GM12878 (cell line): Measurements from ENCODE around the gene C1QL4. TPM values are rescaled to one million over a fixed set of nuclear protein-coding genes. Genes with fewer than 3 reads are reported as not detected.

Experiments used
- ATAC-seq: fragments of 200-7000 bp; cut with Tn5 transposase; 3 replicates; pipeline ENCODE4 v1.9.1; 2020; ENCODE audit warnings: mild to moderate bottlenecking, moderate library complexity
- BruUV-seq: library from RNA; stranded (reverse); fragments of 400-500 nt; replicated peaks from 2 replicates; lab custom pipeline; 2021; lab: Mats Ljungman, UMichigan
- CTCF ChIA-PET: fragments of 300-600 bp; sonication (Branson Sonifier 250); formaldehyde crosslinking; extraction: SDS; loops from one replicate; lab custom pipeline; 2021; ENCODE audit warnings: inconsistent platforms; lab: Yijun Ruan, JAX
- POLR2A ChIA-PET: fragments of 350-600 bp; formaldehyde crosslinking; extraction: SDS; loops from one replicate; lab custom pipeline; 2021; ENCODE audit warnings: inconsistent platforms; lab: Charles Lee
- RAD21 ChIA-PET: fragments of 300-600 bp; sonication (Branson Sonifier 250); formaldehyde crosslinking; loops from one replicate; lab custom pipeline; 2023; ENCODE audit warnings: antibody characterized with exemption; ENCODE audit not compliant: unreplicated experiment; lab: Charles Lee
- SMC1A ChIA-PET: fragments of 300-600 bp; sonication (Branson Sonifier 250); formaldehyde crosslinking; loops from one replicate; lab custom pipeline; 2023; ENCODE audit not compliant: unreplicated experiment, uncharacterized antibody; lab: Charles Lee
- DNase-seq: peaks from one replicate; pipeline ENCODE4 v3.0.0-alpha.2; 2011; ENCODE audit warnings: low read depth, low spot score
- FAIRE-seq: peaks from 3 replicates; lab custom pipeline; 2011; peaks lifted over from hg19 to GRCh38; lab: Jason Lieb, UNC
- H2AFZ ChIP-seq: 2 replicates; pipeline ENCODE4 v1.6.0; 2011; ENCODE audit warnings: low read depth, low read length, control low read depth; ENCODE audit not compliant: control insufficient read depth
- H3K27ac ChIP-seq: 2 replicates; pipeline ENCODE4 v1.5.1; 2011; ENCODE audit warnings: control low read depth; ENCODE audit not compliant: control insufficient read depth, insufficient read depth
- H3K27me3 ChIP-seq, 2 experiments: replicated peaks in 1 of 2; 2 replicates each; pipeline versions ENCODE4 v1.6.0 to v1.6.1; 2011; ENCODE audit warnings: low read length in 1 of 2; ENCODE audit not compliant: control insufficient read depth in 2 of 2, insufficient read depth in 2 of 2
- H3K36me3 ChIP-seq, 2 experiments: 2 replicates each; pipeline ENCODE4 v1.5.1; 2011; ENCODE audit warnings: low read length in 1 of 2; ENCODE audit not compliant: control insufficient read depth in 2 of 2, insufficient read depth in 2 of 2
- H3K4me1 ChIP-seq: 2 replicates; pipeline ENCODE4 v1.6.1; 2011; ENCODE audit warnings: mild to moderate bottlenecking, low read length, moderate library complexity, mixed read lengths; ENCODE audit not compliant: control insufficient read depth, insufficient read depth
- H3K4me2 ChIP-seq: 2 replicates; pipeline ENCODE4 v1.6.0; 2011; ENCODE audit warnings: control low read depth; ENCODE audit not compliant: control insufficient read depth, insufficient read depth
- H3K4me3 ChIP-seq: fragments of 200-600 bp; sonication (generic); 2 replicates; pipeline ENCODE4 v1.5.1; 2016
- H3K79me2 ChIP-seq: 2 replicates; pipeline ENCODE4 v1.6.0; 2011; ENCODE audit warnings: low read length; ENCODE audit not compliant: control insufficient read depth, insufficient read depth
- H3K9ac ChIP-seq: 2 replicates; pipeline ENCODE4 v1.8.0; 2011; ENCODE audit warnings: low read length, control low read depth, mixed read lengths; ENCODE audit not compliant: control insufficient read depth, insufficient read depth
- H3K9me3 ChIP-seq: replicated peaks from 3 replicates; pipeline ENCODE4 v1.5.1; 2011; ENCODE audit warnings: mild to moderate bottlenecking, low read length; ENCODE audit not compliant: control insufficient read depth, insufficient read depth
- H4K20me1 ChIP-seq: 2 replicates; pipeline ENCODE4 v1.6.0; 2011; ENCODE audit not compliant: control insufficient read depth, insufficient read depth
- SIN3A ChIP-seq: IDR thresholded peaks from 2 replicates; pipeline ENCODE4 v1.6.1; 2012; ENCODE audit warnings: low read depth, low read length, improper control_type of control experiment
- SMAD1 ChIP-seq: fragments of 450-650 bp; IDR thresholded peaks from 2 replicates; pipeline ENCODE4 v1.6.1; 2018; ENCODE audit warnings: mild to moderate bottlenecking, low read depth; ENCODE audit not compliant: partially characterized antibody
- SMAD5 ChIP-seq: IDR thresholded peaks from 2 replicates; pipeline ENCODE4 v1.6.1; 2016; ENCODE audit warnings: antibody characterized with exemption, low read depth
- SMC3 ChIP-seq: IDR thresholded peaks from 2 replicates; pipeline ENCODE4 v1.6.1; 2011; ENCODE audit warnings: low read length, improper control_type of control experiment, borderline replicate concordance
- TAF1 ChIP-seq: IDR thresholded peaks from 2 replicates; pipeline ENCODE4 v1.6.1; 2011; ENCODE audit warnings: mild to moderate bottlenecking, low read depth, low read length, borderline replicate concordance
- ZBTB40 ChIP-seq: fragments of 450-650 bp; IDR thresholded peaks from 2 replicates; pipeline ENCODE4 v1.6.1; 2016; ENCODE audit warnings: mild to moderate bottlenecking, moderate library complexity, borderline replicate concordance
- ZZZ3 ChIP-seq: IDR thresholded peaks from 2 replicates; pipeline ENCODE4 v1.6.1; 2011; ENCODE audit warnings: low read depth; ENCODE audit not compliant: control insufficient read depth, insufficient read length
- WGBS: methylation state at CpG from one replicate; pipeline ENCODE4 v1.1.6; 2016; ENCODE audit warnings: low lambda C conversion rate; ENCODE audit not compliant: insufficient replicate concordance, insufficient coverage; ENCODE audit errors: missing lambda C conversion rate; 5-methylcytosine and 5-hydroxymethylcytosine counted together
- in situ Hi-C: fragments of 300-500 bp; cut with MboI; formaldehyde crosslinking; loops from 9 replicates; pipeline ENCODE4 v1.14.3; 2018; ENCODE audit warnings: mixed read lengths
- intact Hi-C: fragments of 100-400 bp; cut with micrococcal nuclease; formaldehyde crosslinking; loops from one replicate; pipeline ENCODE4 v1.14.2; 2022; ENCODE audit not compliant: unreplicated experiment
- polyA plus RNA-seq, 11 experiments: library from polyadenylated mRNA; depleted of rRNA in 4 of 11; unstranded in 6 of 11; stranded (reverse) in 5 of 11; fragments of >200 nt; fragmentation: Nextera tagmentation in 4 of 11; fragmentation: Illumina TruSeq in 1 of 11; extraction: Ambion mirVana in 4 of 11; extraction: Trizol in 1 of 11; gene quantifications; 1 replicate in 1 of 11; 2 replicates in 10 of 11; pipeline versions ENCODE4 v1.2.1 to v1.2.3, GENCODE V29; 2011 to 2016; ENCODE audit warnings: inconsistent platforms in 2 of 11, missing spikeins in 2 of 11, low read depth in 1 of 11
- total RNA-seq, 4 experiments: library from RNA; depleted of rRNA in 3 of 4; stranded (reverse); fragments of >200 nt in 3 of 4; fragmentation: Illumina TruSeq in 1 of 4; extraction: Trizol in 1 of 4; gene quantifications; 2 replicates each; pipeline versions ENCODE4 v1.2.1 to v1.2.3, GENCODE V29; 2013 to 2021

Gene C1QL4
- total and polyA plus RNA-seq, 10 of the 15 experiments (the other 5 are each of a cell fraction or from before 2014, with no cell fraction given) = 0.05 TPM; not detected in 9

- H3K9ac ChIP-seq = no peak overlapping the region
- no peak overlapping the region for H3K27ac ChIP-seq
- H4K20me1 ChIP-seq = no peaks in the 10 kb centered on the region
- ChIA-PET RAD21 (interaction anchor here (1.6 kb wide), 1 partner anchor 63 kb away, joined by 4 read pairs; no protein-coding TSS in a partner anchor), POLR2A (no interaction called here), SMC1A (no interaction called here), CTCF (interaction anchor here (1.2 to 16.2 kb wide), 4 partner anchors 13 to 65 kb away, joined by 3 to 231 read pairs (median 72); partner anchors contain the start of genes C1QL4 and DNAJC22)
- peaks cover 0 to 2% of the 10 kb centered on the region in 2 experiments; a peak in 2 of 4 replicates for H3K27me3 ChIP-seq
- in situ Hi-C loops = loop anchor here (5.0 kb wide), 1 partner anchor 53 kb away; the partner anchor contains the start of gene C1QL4
- H3K4me2 ChIP-seq = no peak overlapping the region
- no peaks in the 10 kb centered on the region for H3K36me3 ChIP-seq
- 60% methylated on average over 4 of the region's 4 CpGs for WGBS
- no peaks in the 10 kb centered on the region for H3K9me3 ChIP-seq
- FAIRE-seq = no peak
- no peaks in the 10 kb centered on the region for H3K4me1 ChIP-seq
- H3K4me3 ChIP-seq = no peak overlapping the region
- no TSS peak for BruUV-seq
- no peaks in the 10 kb centered on the region for H3K79me2 ChIP-seq
- no peak overlapping the region for H2AFZ ChIP-seq
- DNase-seq = no peak
- intact Hi-C loops = no loop called here
- TF ChIP-seq SMAD1 (no peak), SIN3A (no peak), SMAD5 (no peak), SMC3 (no peak), ZZZ3 (no peak), ZBTB40 (no peak), TAF1 (no peak)
- no peak for ATAC-seq
These were observed 52.3 kb downstream of the C1QL4 start for GRCh38 chr12:49284672-49285071.
